ENCODE measurements around the gene KRT24. TPM values are rescaled to one million over a fixed set of nuclear protein-coding genes. Genes with fewer than 3 reads are reported as not detected.

Gene KRT24
- total RNA-seq, 2 donors from 2014 or later, result not detected

- no peaks in the 10 kb centered on the region for H3K4me1 ChIP-seq
- no peak for DNase-seq (ENCODE audit: low spot score)
- H3K4me3 ChIP-seq, result no peak overlapping the region
- H3K27me3 ChIP-seq, result no peaks in the 10 kb centered on the region
- no peak overlapping the region for H3K27ac ChIP-seq
- H3K36me3 ChIP-seq, result no peaks in the 10 kb centered on the region
- no peaks in the 10 kb centered on the region for H3K9me3 ChIP-seq
- TF ChIP-seq CTCF (IDR thresholded peaks at IDR 0.05), result no peak
Measured at GRCh38 chr17:40702271-40702670, 1.3 kb downstream of the KRT24 start.

DNA sequence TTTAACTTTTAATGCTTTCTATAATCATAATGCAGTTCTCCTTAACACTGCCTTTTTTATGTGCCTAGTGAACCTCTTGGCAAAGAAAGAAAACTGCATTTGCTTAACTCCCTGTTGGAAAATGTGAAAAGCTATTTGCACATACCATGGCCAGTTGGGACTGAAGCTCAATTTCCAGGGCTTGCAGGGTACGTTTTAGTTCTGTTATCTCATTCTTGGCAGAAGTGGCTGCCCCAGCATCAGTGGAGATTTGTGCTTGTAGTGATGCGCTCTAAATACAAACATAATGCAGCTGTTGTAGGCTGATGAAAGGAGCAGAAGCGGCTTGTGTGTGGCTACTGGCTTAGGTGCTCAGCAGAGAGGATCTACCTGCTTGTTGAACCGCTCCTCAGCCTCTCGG lies 3.7 kb downstream of the KRT24 start:
- no peak for DNase-seq (ENCODE audit: low spot score)
- no peak overlapping the region for H3K4me3 ChIP-seq
- H3K27me3 ChIP-seq, result no peaks in the 10 kb centered on the region
- no peaks in the 10 kb centered on the region for H3K9me3 ChIP-seq
- no peak overlapping the region for H3K27ac ChIP-seq
- H3K36me3 ChIP-seq, result no peaks in the 10 kb centered on the region
- H3K4me1 ChIP-seq, result no peaks in the 10 kb centered on the region
- no peak for TF ChIP-seq CTCF (IDR thresholded peaks at IDR 0.05)

DNA sequence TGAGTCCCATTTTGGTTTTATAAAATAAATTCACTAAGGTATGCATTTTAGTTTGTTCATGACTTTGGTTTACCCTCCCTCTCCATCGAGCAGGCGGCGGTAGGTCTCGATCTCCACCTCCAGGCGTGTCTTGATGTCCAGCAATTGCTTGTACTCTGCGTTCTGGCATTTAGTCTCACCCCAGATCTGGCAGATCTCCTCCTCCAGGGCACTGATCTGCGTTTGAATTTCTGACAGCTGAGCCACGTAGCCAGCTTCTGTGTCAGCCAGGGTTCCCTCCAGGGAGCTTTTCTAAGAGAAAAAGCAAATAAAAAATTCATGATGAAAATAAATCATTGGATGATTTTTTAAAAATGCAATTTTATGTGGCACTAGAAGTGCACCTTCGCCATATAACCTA lies 4.2 kb downstream of the KRT24 start:
- no peak overlapping the region for H3K27ac ChIP-seq
- H3K27me3 ChIP-seq, result no peaks in the 10 kb centered on the region
- DNase-seq (ENCODE audit: low spot score), result peak; percentile 63
- H3K9me3 ChIP-seq, result no peaks in the 10 kb centered on the region
- H3K36me3 ChIP-seq, result no peaks in the 10 kb centered on the region
- no peak for TF ChIP-seq CTCF (IDR thresholded peaks at IDR 0.05)
- H3K4me3 ChIP-seq, result no peak overlapping the region
- no peaks in the 10 kb centered on the region for H3K4me1 ChIP-seq

GRCh38 chr17:40697297-40697696 lies 6.3 kb downstream of the KRT24 start:
- no peak for TF ChIP-seq CTCF (IDR thresholded peaks at IDR 0.05)
- Histone ChIP-seq H3K9me3 (no peaks in the 10 kb centered on the region), H3K27me3 (no peaks in the 10 kb centered on the region), H3K4me1 (no peaks in the 10 kb centered on the region), H3K36me3 (no peaks in the 10 kb centered on the region), H3K4me3 (no peak overlapping the region), H3K27ac (no peak overlapping the region)
- no peak for DNase-seq (ENCODE audit: low spot score)

DNA sequence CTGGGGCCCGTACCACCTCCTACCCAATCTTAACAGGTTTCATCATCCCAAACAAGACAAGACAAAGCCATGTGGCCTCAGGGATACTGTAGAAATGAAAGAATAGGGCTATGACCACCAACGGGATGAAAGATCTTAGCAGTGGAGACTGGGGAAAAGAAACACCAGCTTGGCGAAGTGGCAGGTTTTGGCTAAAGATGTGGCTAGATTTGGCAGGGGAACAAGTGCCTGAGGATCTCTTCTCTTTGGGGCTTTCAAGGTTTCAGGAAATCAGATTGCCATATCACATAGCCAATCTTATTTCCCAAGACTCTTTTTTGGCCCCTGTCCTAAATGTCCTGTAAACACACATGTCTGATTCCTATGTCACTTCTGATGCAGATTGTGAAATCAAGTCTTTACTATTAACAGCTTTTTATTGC lies 6.9 kb downstream of the KRT24 start:
- Histone ChIP-seq H3K27ac (no peak overlapping the region), H3K4me3 (no peak overlapping the region), H3K27me3 (no peaks in the 10 kb centered on the region), H3K36me3 (no peaks in the 10 kb centered on the region), H3K4me1 (no peaks in the 10 kb centered on the region), H3K9me3 (no peaks in the 10 kb centered on the region)
- no peak for DNase-seq (ENCODE audit: low spot score)
- no peak for TF ChIP-seq CTCF (IDR thresholded peaks at IDR 0.05)

GRCh38 chr17:40695874-40696472 lies 7.6 kb downstream of the KRT24 start:
- Histone ChIP-seq H3K4me1 (no peaks in the 10 kb centered on the region), H3K27ac (no peak overlapping the region), H3K36me3 (no peaks in the 10 kb centered on the region), H3K4me3 (no peak overlapping the region), H3K27me3 (no peaks in the 10 kb centered on the region), H3K9me3 (no peaks in the 10 kb centered on the region)
- no peak for TF ChIP-seq CTCF (IDR thresholded peaks at IDR 0.05)
- DNase-seq (ENCODE audit: low spot score), result no peak
